ENCODE results near the gene ADD1.

- TF ChIP-seq CTCF (IDR thresholded peaks at IDR 0.05) (no peak), POLR2AphosphoS5 (IDR thresholded peaks at IDR 0.05) (no peak)
Measured at GRCh38 chr4:2906218-2906617, 62.6 kb downstream of the ADD1 start.

Measured in suprapubic skin (tissue), 3 donors.